Muscle layer of colon (tissue), 2 donors: Measurements from ENCODE around the gene ALDH5A1.
A peak's percentile ranks its signal among the peaks of the same experiment; 100 is the strongest.

Experiments used
- H3K27ac ChIP-seq: one replicate; pipeline ENCODE4 v1.7.0; 2013; ENCODE audit warnings: low read depth, mild to moderate bottlenecking, low read length, moderate library complexity
- H3K27me3 ChIP-seq, 2 donors: one replicate each; pipeline ENCODE4 v1.7.0; 2013; ENCODE audit warnings: low read length in 2 of 2, mild to moderate bottlenecking in 2 of 2; ENCODE audit not compliant: insufficient read depth in 2 of 2, control insufficient read depth in 1 of 2
- H3K36me3 ChIP-seq: one replicate; pipeline ENCODE4 v1.7.0; 2013; ENCODE audit warnings: mild to moderate bottlenecking, low read length; ENCODE audit not compliant: insufficient read depth
- H3K4me1 ChIP-seq: one replicate; pipeline ENCODE4 v1.7.0; 2013; ENCODE audit warnings: mild to moderate bottlenecking, low read length; ENCODE audit not compliant: insufficient read depth
- H3K4me3 ChIP-seq, 2 donors: one replicate each; pipeline ENCODE4 v1.7.0; 2013; ENCODE audit warnings: low read length in 2 of 2, low read depth in 1 of 2, mild to moderate bottlenecking in 1 of 2, moderate library complexity in 1 of 2
- H3K9ac ChIP-seq: one replicate; pipeline ENCODE4 v1.7.0; 2013; ENCODE audit warnings: low read length
- H3K9me3 ChIP-seq: one replicate; pipeline ENCODE4 v1.7.0; 2013; ENCODE audit warnings: mild to moderate bottlenecking, low read length
- donor health status: abdominal sarcoma.
- donor health status: Adenocarcinoma of cecum.

ALDH5A1 gene

GRCh38 chr6:24494821-24495795, at the start of gene ALDH5A1:
Gene ALDH5A1, plus strand, starts transcription at chr6:24494969. Its CDS starts 28 bp downstream, at chr6:24494997.
- H3K27ac ChIP-seq: peak within 1 kb of the TSS; percentile 47
- H3K4me1 ChIP-seq: peaks cover 6% of the 10 kb centered on the region
- peak within 1 kb of the TSS; percentile 54 for H3K9ac ChIP-seq
- H3K9me3 ChIP-seq: no peaks in the 10 kb centered on the region
- H3K4me3 ChIP-seq: peak within 1 kb of the TSS; percentile 60 to 80
- no peaks in the 10 kb centered on the region for H3K36me3 ChIP-seq
- no peaks in the 10 kb centered on the region for H3K27me3 ChIP-seq

GRCh38 chr6:24445704-24446103, 49.1 kb upstream of the ALDH5A1 start:
- Histone ChIP-seq H3K4me1 (no peaks in the 10 kb centered on the region), H3K9me3 (no peaks in the 10 kb centered on the region), H3K4me3 (no peak overlapping the region), H3K9ac (no peak overlapping the region), H3K27ac (no peak overlapping the region), H3K27me3 (no peaks in the 10 kb centered on the region), H3K36me3 (no peaks in the 10 kb centered on the region)

GRCh38 chr6:24446670-24447069, 48.1 kb upstream of the ALDH5A1 start:
- no peaks in the 10 kb centered on the region for H3K4me1 ChIP-seq
- H3K9me3 ChIP-seq: no peaks in the 10 kb centered on the region
- H3K4me3 ChIP-seq: no peak overlapping the region
- no peak overlapping the region for H3K27ac ChIP-seq
- H3K27me3 ChIP-seq: no peaks in the 10 kb centered on the region
- H3K9ac ChIP-seq: no peak overlapping the region
- no peaks in the 10 kb centered on the region for H3K36me3 ChIP-seq

- Histone ChIP-seq H3K9ac (no peak overlapping the region), H3K4me1 (no peaks in the 10 kb centered on the region), H3K9me3 (no peaks in the 10 kb centered on the region), H3K36me3 (no peaks in the 10 kb centered on the region), H3K27me3 (no peaks in the 10 kb centered on the region), H3K4me3 (no peak overlapping the region), H3K27ac (no peak overlapping the region)
Measured at GRCh38 chr6:24448396-24448795, 46.4 kb upstream of the ALDH5A1 start.

- no peaks in the 10 kb centered on the region for H3K36me3 ChIP-seq
- no peaks in the 10 kb centered on the region for H3K27me3 ChIP-seq
- no peak overlapping the region for H3K4me3 ChIP-seq
- H3K27ac ChIP-seq: no peak overlapping the region
- no peak overlapping the region for H3K9ac ChIP-seq
- no peaks in the 10 kb centered on the region for H3K9me3 ChIP-seq
- no peaks in the 10 kb centered on the region for H3K4me1 ChIP-seq
Measured at GRCh38 chr6:24448828-24449525, 45.8 kb upstream of the ALDH5A1 start.

- H3K9ac ChIP-seq: no peak overlapping the region
- no peak overlapping the region for H3K27ac ChIP-seq
- H3K4me1 ChIP-seq: no peaks in the 10 kb centered on the region
- H3K27me3 ChIP-seq: no peaks in the 10 kb centered on the region
- H3K36me3 ChIP-seq: no peaks in the 10 kb centered on the region
- H3K4me3 ChIP-seq: no peak overlapping the region
- no peaks in the 10 kb centered on the region for H3K9me3 ChIP-seq
Measured at GRCh38 chr6:24451581-24452388, 43.0 kb upstream of the ALDH5A1 start.

GRCh38 chr6:24453921-24454320, 40.8 kb upstream of the ALDH5A1 start:
- H3K4me1 ChIP-seq: no peaks in the 10 kb centered on the region
- no peak overlapping the region for H3K27ac ChIP-seq
- no peaks in the 10 kb centered on the region for H3K27me3 ChIP-seq
- no peaks in the 10 kb centered on the region for H3K9me3 ChIP-seq
- no peaks in the 10 kb centered on the region for H3K36me3 ChIP-seq
- H3K9ac ChIP-seq: no peak overlapping the region
- no peak overlapping the region for H3K4me3 ChIP-seq

- H3K36me3 ChIP-seq: no peaks in the 10 kb centered on the region
- H3K9me3 ChIP-seq: no peaks in the 10 kb centered on the region
- no peaks in the 10 kb centered on the region for H3K4me1 ChIP-seq
- no peak overlapping the region for H3K9ac ChIP-seq
- no peaks in the 10 kb centered on the region for H3K27me3 ChIP-seq
- no peak overlapping the region for H3K4me3 ChIP-seq
- no peak overlapping the region for H3K27ac ChIP-seq
Measured at GRCh38 chr6:24454452-24454851, 40.3 kb upstream of the ALDH5A1 start.

GRCh38 chr6:24455061-24455460, 39.7 kb upstream of the ALDH5A1 start:
- Histone ChIP-seq H3K27me3 (no peaks in the 10 kb centered on the region), H3K9ac (no peak overlapping the region), H3K4me3 (no peak overlapping the region), H3K36me3 (no peaks in the 10 kb centered on the region), H3K4me1 (no peaks in the 10 kb centered on the region), H3K27ac (no peak overlapping the region), H3K9me3 (no peaks in the 10 kb centered on the region)

- Histone ChIP-seq H3K27ac (no peak overlapping the region), H3K36me3 (no peaks in the 10 kb centered on the region), H3K9ac (no peak overlapping the region), H3K4me1 (no peaks in the 10 kb centered on the region), H3K27me3 (no peaks in the 10 kb centered on the region), H3K4me3 (no peak overlapping the region), H3K9me3 (no peaks in the 10 kb centered on the region)
Measured at GRCh38 chr6:24458134-24458533, 36.6 kb upstream of the ALDH5A1 start.

GRCh38 chr6:24458941-24459340, 35.8 kb upstream of the ALDH5A1 start:
- H3K27me3 ChIP-seq: no peaks in the 10 kb centered on the region
- H3K36me3 ChIP-seq: no peaks in the 10 kb centered on the region

More at GRCh38 chr6:24458941-24459340, 35.8 kb upstream of the ALDH5A1 start:
- Histone ChIP-seq H3K9me3 (no peaks in the 10 kb centered on the region), H3K27ac (no peak overlapping the region), H3K4me3 (no peak overlapping the region), H3K4me1 (no peaks in the 10 kb centered on the region), H3K9ac (no peak overlapping the region)
